ENCODE data around the gene CDK4.

CDK4 gene

DNA sequence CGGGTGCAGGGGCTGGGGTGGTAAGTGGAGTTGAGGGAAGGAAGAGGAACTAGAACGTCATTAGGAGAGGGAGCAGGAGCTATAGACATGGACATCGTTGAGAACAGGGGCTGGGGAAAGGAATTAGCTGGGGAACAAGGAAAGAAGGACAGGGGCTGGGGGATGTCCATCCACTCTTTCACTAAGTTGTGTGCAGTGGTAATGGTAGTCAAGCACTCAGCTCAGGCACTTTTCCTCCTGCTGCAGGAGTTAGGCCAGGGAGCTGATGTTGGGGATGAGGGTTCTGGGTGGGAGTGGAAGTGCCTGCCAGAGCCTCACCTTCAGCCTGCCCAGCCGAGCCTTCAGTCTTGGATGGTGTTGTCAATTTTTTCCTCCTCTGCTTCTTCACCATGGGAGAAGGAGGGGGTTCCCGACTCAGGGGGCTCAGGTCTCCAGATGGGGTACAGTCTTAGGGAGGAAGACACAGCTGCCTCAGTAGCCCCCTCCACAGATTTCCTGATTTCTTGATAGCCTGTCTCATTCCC lies 22.7 kb downstream of the CDK4 start:
- H3K4me1 ChIP-seq (ENCODE audit: control insufficient read depth, insufficient read depth, low read length), result no peaks in the 10 kb centered on the region
- no peak overlapping the region for H3K9ac ChIP-seq (ENCODE audit: low read depth, low read length)
- no peak overlapping the region for H3K27ac ChIP-seq (ENCODE audit: low read depth, low read length)
- no peak overlapping the region for H3K4me3 ChIP-seq (ENCODE audit: low read depth, low read length)
- H3K36me3 ChIP-seq (ENCODE audit: control insufficient read depth, insufficient read depth, low read length), result no peaks in the 10 kb centered on the region
- H3K9me3 ChIP-seq (ENCODE audit: control insufficient read depth, insufficient read depth, low read length), result no peaks in the 10 kb centered on the region
- H3K27me3 ChIP-seq (ENCODE audit: control insufficient read depth, insufficient read depth, low read length), result peaks cover 95% of the 10 kb centered on the region

DNA sequence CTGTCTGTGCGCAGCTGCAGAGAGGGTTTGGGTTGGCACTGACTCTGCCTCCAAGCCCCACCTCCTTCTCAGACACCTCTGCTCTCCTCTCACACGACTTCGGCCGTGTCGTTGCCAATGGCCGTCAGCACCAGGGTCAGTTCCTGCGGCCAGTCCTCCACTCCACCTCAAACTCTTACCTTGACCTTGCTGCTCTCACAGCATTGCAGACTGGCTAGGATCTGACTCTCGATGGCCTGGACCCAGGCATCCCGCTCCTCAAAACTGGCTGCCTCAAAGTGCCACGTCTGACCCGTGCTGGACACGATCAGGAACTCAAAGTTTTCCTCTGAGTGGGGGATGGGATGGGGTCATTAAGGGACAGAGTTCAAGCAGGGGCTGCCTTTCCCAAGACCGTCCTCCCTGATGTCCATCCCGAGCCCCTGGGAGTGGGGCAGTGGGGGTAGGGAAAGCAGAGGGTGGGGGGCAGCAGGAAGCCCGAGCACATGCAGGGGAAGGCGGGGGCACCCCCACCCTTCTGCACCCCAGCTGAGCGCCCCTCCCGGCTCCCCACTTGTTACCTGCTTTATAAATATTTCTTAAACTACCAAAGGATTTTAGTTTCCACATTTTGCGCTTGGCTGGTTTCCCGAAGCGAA lies 24.2 kb downstream of the CDK4 start:
- peaks cover 88% of the 10 kb centered on the region for H3K27me3 ChIP-seq (ENCODE audit: control insufficient read depth, insufficient read depth, low read length)
- H3K9me3 ChIP-seq (ENCODE audit: control insufficient read depth, insufficient read depth, low read length), result no peaks in the 10 kb centered on the region
- no peaks in the 10 kb centered on the region for H3K4me1 ChIP-seq (ENCODE audit: control insufficient read depth, insufficient read depth, low read length)
- no peak overlapping the region for H3K27ac ChIP-seq (ENCODE audit: low read depth, low read length)
- no peaks in the 10 kb centered on the region for H3K36me3 ChIP-seq (ENCODE audit: control insufficient read depth, insufficient read depth, low read length)
- no peak overlapping the region for H3K9ac ChIP-seq (ENCODE audit: low read depth, low read length)
- H3K4me3 ChIP-seq (ENCODE audit: low read depth, low read length), result peak overlapping the region; percentile 66; the same call in 1 of the 2 replicates

DNA sequence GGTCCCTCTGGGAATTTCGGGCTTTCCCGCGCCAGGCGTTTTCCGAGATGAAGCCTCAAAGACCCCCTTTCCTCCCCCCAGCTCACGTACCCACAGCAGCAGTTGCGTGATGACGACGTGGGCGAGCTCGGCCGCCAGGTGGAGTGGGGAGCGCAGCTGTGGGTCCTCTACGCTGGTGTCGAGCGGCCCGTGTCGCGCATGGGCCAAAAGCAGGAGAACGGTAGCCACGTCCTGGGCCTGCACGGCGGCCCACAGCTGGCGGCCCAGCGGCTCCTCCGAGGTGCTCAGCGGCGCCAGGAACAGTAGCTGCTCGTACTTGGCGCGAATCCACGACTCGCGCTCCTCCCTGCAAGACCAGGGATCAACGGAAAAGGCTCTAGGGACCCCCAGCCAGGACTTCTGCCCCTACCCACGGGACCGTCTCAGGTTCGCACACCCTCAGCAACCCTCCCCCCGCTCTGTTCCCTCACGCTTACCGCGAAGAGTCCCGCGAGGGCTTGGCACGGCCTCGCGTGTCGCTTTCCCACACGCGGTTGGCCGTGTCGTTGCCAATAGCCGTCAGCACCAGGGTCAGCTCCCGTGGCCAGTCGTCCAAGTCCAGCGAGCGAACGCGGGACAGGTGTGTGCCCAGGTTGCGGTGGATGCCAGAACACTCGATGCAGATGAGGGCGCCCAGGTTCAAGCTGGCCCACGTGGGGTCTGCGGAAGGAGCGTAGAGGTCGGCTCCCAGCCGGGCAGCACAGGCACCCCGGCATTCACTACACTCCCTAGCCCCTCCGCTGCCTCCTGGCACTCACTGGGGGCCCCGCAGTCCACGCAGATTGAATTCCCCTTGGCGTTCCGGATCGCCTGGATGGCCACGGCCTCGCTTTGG lies 25.0 kb downstream of the CDK4 start:
- Histone ChIP-seq H3K4me3 (ENCODE audit: low read depth, low read length) (peak overlapping the region; percentile 66), H3K27ac (ENCODE audit: low read depth, low read length) (no peak overlapping the region)

DNA sequence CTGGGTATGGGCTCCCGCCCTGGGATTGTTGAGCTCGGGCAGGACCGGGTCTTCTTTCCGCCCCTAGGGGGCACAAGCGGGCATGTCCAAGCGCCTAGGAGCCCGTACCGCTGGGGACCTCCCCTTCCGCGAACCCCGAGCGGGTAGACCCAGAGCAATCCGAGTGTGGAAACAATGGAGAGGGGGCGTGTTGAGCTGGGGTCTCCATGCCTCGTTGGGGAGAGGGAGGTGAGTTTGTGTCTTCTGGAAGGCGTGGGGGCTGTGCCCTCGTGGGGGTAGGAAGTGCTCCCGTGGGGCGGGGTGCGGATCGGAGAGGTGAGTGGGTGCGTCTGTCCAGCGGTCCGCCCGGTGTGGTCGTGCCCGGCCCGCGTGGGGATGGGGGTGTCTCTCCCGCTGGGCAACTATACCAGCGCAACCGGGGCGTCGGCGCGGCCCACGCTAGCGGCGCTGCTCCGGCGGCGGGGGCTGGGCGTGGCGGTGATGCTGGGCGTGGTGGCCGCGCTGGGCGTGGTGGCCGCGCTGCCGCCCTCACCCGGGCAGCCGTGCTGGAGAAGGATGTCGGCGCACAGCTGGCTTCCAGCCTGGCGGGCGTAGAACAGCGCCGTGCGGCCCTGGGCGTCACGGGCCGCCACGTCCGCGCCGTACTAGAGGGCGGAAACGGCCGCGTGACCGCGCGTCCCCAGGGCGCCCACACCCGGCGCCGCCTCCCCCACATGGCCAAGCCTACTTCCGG lies 25.8 kb downstream of the CDK4 start:
- no peaks in the 10 kb centered on the region for H3K4me1 ChIP-seq (ENCODE audit: control insufficient read depth, insufficient read depth, low read length)
- no peaks in the 10 kb centered on the region for H3K36me3 ChIP-seq (ENCODE audit: control insufficient read depth, insufficient read depth, low read length)
- H3K9me3 ChIP-seq (ENCODE audit: control insufficient read depth, insufficient read depth, low read length), result no peaks in the 10 kb centered on the region
- H3K27ac ChIP-seq (ENCODE audit: low read depth, low read length), result no peak overlapping the region
- no peak overlapping the region for H3K9ac ChIP-seq (ENCODE audit: low read depth, low read length)
- peak overlapping the region; percentile 66 for H3K4me3 ChIP-seq (ENCODE audit: low read depth, low read length)
- H3K27me3 ChIP-seq (ENCODE audit: control insufficient read depth, insufficient read depth, low read length), result peaks cover 72% of the 10 kb centered on the region

More for the DNA sequence above, 25.0 kb downstream of the CDK4 start:
- H3K27me3 ChIP-seq (ENCODE audit: control insufficient read depth, insufficient read depth, low read length), result peaks cover 80% of the 10 kb centered on the region
- no peak overlapping the region for H3K9ac ChIP-seq (ENCODE audit: low read depth, low read length)
- no peaks in the 10 kb centered on the region for H3K36me3 ChIP-seq (ENCODE audit: control insufficient read depth, insufficient read depth, low read length)
- no peaks in the 10 kb centered on the region for H3K4me1 ChIP-seq (ENCODE audit: control insufficient read depth, insufficient read depth, low read length)
- no peaks in the 10 kb centered on the region for H3K9me3 ChIP-seq (ENCODE audit: control insufficient read depth, insufficient read depth, low read length)

DNA sequence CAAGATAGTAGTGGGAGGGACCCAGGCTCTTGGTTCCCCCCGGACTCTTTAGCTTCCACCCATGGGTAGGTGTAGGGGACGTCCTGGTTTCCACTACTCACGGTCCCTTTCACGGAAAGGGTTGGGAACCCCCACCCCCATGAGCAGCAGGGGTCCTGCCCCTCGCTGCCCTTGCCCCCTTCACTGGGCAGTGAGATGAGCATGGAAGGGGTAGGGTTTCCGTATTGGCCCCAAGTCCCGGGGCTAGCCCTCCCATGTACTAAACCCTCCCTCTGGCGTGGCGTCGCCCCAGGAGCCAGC lies 26.3 kb downstream of the CDK4 start:
- Histone ChIP-seq H3K27me3 (ENCODE audit: control insufficient read depth, insufficient read depth, low read length) (peaks cover 67% of the 10 kb centered on the region), H3K36me3 (ENCODE audit: control insufficient read depth, insufficient read depth, low read length) (peaks cover 3% of the 10 kb centered on the region; the same call in 1 of the 2 replicates), H3K4me1 (ENCODE audit: control insufficient read depth, insufficient read depth, low read length) (no peaks in the 10 kb centered on the region), H3K4me3 (ENCODE audit: low read depth, low read length) (peak overlapping the region; percentile 66), H3K27ac (ENCODE audit: low read depth, low read length) (no peak overlapping the region), H3K9ac (ENCODE audit: low read depth, low read length) (no peak overlapping the region), H3K9me3 (ENCODE audit: control insufficient read depth, insufficient read depth, low read length) (no peaks in the 10 kb centered on the region)

DNA sequence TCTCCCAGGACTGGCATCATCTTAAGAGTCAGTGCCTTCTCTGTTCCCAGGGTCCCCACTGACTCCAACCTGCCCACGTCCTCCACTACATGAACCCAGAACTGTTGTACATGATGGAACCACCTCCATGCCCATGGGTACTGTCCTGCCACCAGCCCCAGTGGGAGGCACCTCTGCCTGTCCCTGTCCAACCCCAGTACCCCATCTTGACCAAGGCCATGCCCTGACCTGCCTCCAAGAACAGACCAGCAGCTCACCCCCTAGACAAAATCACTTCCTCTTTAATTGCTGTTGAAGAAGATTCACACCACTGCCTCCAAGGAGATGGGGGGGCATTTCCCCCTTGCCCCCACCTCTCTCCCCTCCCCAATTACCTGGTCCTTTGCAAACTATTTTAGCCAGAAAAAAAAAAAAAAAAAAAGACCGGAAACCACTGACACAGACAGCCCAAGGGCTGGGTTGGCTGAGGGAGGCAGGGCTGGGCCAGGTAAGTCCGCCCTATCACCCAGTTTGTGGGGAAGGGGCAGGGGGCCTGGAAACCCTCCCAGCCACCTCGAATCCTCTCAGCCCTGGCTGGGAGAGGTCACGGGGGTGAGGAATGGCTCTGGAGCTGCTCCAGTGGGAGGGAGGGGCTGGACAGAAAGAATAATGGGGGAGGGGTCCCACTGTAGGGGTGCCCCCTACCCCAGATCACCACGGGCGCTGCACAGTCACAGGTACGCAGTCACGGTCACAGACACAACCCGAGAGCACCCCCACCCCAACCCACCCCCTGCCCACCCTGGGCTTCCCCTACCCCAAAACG lies 27.0 kb downstream of the CDK4 start:
- H3K27me3 ChIP-seq (ENCODE audit: control insufficient read depth, insufficient read depth, low read length), result peaks cover 61% of the 10 kb centered on the region
- H3K9me3 ChIP-seq (ENCODE audit: control insufficient read depth, insufficient read depth, low read length), result no peaks in the 10 kb centered on the region
- no peak overlapping the region for H3K27ac ChIP-seq (ENCODE audit: low read depth, low read length)
- H3K36me3 ChIP-seq (ENCODE audit: control insufficient read depth, insufficient read depth, low read length), result peaks cover 9% of the 10 kb centered on the region; the same call in 1 of the 2 replicates
- no peaks in the 10 kb centered on the region for H3K4me1 ChIP-seq (ENCODE audit: control insufficient read depth, insufficient read depth, low read length)
- no peak overlapping the region for H3K4me3 ChIP-seq (ENCODE audit: low read depth, low read length)
- no peak overlapping the region for H3K9ac ChIP-seq (ENCODE audit: low read depth, low read length)

DNA sequence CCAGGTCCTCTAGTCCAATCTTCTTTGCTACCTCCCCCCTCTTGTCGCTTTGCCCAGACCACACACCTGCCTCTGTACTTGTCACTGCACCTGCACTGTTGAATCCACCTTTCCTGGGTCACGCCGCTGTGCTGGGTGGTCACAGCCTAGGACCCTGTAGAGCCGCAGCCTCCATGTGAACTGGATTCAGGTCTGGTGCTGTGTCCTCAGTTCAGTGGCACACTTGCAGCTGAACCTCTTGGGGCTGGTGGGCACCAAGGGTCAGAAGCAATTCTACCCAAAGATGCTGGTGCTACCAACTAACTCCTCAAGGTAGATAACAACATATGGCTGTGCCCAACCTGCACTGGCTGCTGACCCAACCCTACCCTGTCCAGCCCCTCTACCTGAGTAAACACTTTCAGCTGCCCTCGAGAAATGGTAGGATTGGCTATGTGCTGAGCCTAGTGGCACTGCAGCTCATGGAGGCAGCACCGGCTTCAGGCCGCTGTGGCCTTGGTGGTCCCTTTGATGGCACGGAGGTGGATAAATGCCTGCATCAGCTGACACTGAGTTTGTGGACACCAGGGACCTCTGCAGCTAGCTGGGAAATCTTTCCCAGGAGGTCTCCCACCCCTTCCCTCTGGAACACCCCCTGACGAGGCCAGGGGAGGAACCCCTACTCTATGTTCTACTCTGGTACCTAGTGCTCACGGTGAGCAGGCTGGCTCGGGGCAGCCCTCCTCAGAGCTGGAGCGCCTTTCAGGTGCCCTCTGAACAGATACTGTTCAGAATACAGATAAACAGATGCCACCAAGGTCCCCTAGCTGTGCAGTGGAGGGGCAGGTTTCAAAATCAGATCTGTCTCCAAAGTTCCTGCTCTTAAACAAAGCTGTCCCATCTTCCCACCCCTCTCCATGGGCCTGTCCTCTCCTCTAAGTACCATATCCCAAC lies 27.8 kb downstream of the CDK4 start:
- Histone ChIP-seq H3K4me1 (ENCODE audit: control insufficient read depth, insufficient read depth, low read length) (no peaks in the 10 kb centered on the region), H3K9me3 (ENCODE audit: control insufficient read depth, insufficient read depth, low read length) (no peaks in the 10 kb centered on the region), H3K4me3 (ENCODE audit: low read depth, low read length) (no peak overlapping the region), H3K36me3 (ENCODE audit: control insufficient read depth, insufficient read depth, low read length) (peaks cover 16% of the 10 kb centered on the region), H3K27me3 (ENCODE audit: control insufficient read depth, insufficient read depth, low read length) (peaks cover 52% of the 10 kb centered on the region), H3K9ac (ENCODE audit: low read depth, low read length) (no peak overlapping the region), H3K27ac (ENCODE audit: low read depth, low read length) (no peak overlapping the region)

DNA sequence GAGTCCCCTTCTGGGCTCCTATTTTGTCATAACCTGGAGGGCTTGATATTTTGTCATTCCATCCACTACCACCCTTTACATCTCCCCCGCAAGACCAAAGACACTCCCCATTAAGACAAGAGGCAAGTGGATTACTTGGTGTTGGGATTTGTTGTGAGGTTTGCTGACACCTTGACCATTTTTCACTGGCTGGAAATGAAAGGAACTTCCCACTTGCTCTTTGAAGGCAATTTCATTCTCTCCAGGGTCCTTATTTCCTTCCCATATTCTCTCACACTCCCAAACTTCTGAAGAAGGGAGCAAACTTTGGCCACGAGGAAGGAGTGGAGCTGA lies 28.5 kb downstream of the CDK4 start:
- H3K9me3 ChIP-seq (ENCODE audit: control insufficient read depth, insufficient read depth, low read length), result no peaks in the 10 kb centered on the region
- peaks cover 47% of the 10 kb centered on the region for H3K27me3 ChIP-seq (ENCODE audit: control insufficient read depth, insufficient read depth, low read length)
- H3K4me3 ChIP-seq (ENCODE audit: low read depth, low read length), result no peak overlapping the region
- peaks cover 21% of the 10 kb centered on the region for H3K36me3 ChIP-seq (ENCODE audit: control insufficient read depth, insufficient read depth, low read length)
- no peak overlapping the region for H3K27ac ChIP-seq (ENCODE audit: low read depth, low read length)
- H3K9ac ChIP-seq (ENCODE audit: low read depth, low read length), result no peak overlapping the region
- no peaks in the 10 kb centered on the region for H3K4me1 ChIP-seq (ENCODE audit: control insufficient read depth, insufficient read depth, low read length)

DNA sequence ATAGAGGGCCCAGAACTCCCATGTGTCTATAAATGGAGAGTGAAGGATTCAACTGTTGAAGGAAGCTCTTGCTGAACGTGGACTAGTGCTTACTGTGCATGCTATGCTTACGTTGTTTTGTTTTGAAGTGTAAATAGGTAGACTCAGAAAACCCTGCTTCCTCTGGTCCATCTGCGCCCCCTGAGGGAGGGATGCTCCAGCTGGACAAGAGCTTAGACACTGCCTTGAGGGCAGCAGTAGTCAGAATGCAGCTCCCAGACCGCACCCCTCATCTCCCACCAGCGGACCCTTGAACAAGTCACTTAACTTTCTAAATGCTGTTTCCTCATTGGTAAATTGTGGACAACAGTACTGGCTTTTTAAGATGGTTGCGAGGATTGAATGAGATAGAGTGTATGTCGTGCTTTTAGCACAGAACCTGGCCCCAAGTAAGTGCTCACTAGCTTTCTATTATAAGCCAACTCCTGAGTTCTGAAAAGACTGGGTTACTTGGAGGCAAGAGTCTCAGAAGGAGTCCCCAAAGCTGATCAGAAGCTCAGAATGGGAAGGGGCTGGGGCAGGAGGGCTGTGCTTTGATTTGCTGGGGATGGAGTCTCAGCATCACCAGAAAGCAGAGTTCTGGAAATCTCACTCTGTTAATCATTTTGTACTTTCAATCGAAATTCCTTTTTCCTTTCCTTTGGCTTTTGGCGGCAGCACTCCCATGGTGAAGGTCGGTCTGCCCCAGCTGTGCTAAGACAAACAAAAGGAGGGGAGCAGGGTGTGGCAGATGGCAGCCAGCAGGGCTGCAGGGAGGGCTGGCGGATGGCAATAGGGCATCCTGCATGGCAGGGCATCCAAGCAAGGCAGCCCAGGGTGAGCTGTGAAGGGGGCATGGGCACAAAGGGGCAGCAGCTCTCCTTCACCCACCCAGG lies 29.1 kb downstream of the CDK4 start:
- H3K4me1 ChIP-seq (ENCODE audit: control insufficient read depth, insufficient read depth, low read length), result no peaks in the 10 kb centered on the region
- H3K36me3 ChIP-seq (ENCODE audit: control insufficient read depth, insufficient read depth, low read length), result peaks cover 26% of the 10 kb centered on the region
- no peak overlapping the region for H3K9ac ChIP-seq (ENCODE audit: low read depth, low read length)
- no peak overlapping the region for H3K27ac ChIP-seq (ENCODE audit: low read depth, low read length)
- no peaks in the 10 kb centered on the region for H3K9me3 ChIP-seq (ENCODE audit: control insufficient read depth, insufficient read depth, low read length)
- peaks cover 41% of the 10 kb centered on the region for H3K27me3 ChIP-seq (ENCODE audit: control insufficient read depth, insufficient read depth, low read length)
- no peak overlapping the region for H3K4me3 ChIP-seq (ENCODE audit: low read depth, low read length)

Data from HUES48 (cell line).